Duodenal mucosa (tissue), 2 donors: Measurements from ENCODE around the gene PTRHD1.

Experiments
- H3K27ac ChIP-seq: one replicate; pipeline ENCODE4 v1.7.0; 2013; ENCODE audit warnings: low read depth, low read length
- H3K27me3 ChIP-seq, 2 donors: one replicate each; pipeline ENCODE4 v1.7.0; 2013; ENCODE audit warnings: low read length in 2 of 2, control low read depth in 1 of 2; ENCODE audit not compliant: insufficient read depth in 2 of 2, control insufficient read depth in 1 of 2
- H3K36me3 ChIP-seq, 2 donors: one replicate each; pipeline ENCODE4 v1.7.0; 2013; ENCODE audit warnings: low read length in 2 of 2, control low read depth in 1 of 2; ENCODE audit not compliant: insufficient read depth in 2 of 2, control insufficient read depth in 1 of 2
- H3K4me1 ChIP-seq, 2 donors: one replicate each; pipeline ENCODE4 v1.7.0; 2013; ENCODE audit warnings: low read length in 2 of 2, control low read depth in 1 of 2; ENCODE audit not compliant: insufficient read depth in 2 of 2, control insufficient read depth in 1 of 2
- H3K4me3 ChIP-seq, 2 donors: one replicate each; pipeline ENCODE4 v1.7.0; 2013; ENCODE audit warnings: low read length in 2 of 2, low read depth in 1 of 2
- H3K9ac ChIP-seq, 2 donors: one replicate each; pipeline ENCODE4 v1.7.0; 2013; ENCODE audit warnings: low read length in 2 of 2, low read depth in 1 of 2
- H3K9me3 ChIP-seq, 2 donors: one replicate each; pipeline ENCODE4 v1.7.0; 2013; ENCODE audit warnings: low read length in 2 of 2, control low read depth in 1 of 2; ENCODE audit not compliant: control insufficient read depth in 1 of 2

The PTRHD1 gene

GRCh38 chr2:24740142-24740541 is 53.0 kb downstream of the PTRHD1 start:
- H3K27me3 ChIP-seq = no peaks in the 10 kb centered on the region
- H3K4me1 ChIP-seq = no peaks in the 10 kb centered on the region
- no peaks in the 10 kb centered on the region for H3K9me3 ChIP-seq
- H3K27ac ChIP-seq = no peak overlapping the region
- H3K9ac ChIP-seq = no peak overlapping the region
- H3K36me3 ChIP-seq = peaks cover 10 to 25% of the 10 kb centered on the region in 2 donors
- H3K4me3 ChIP-seq = no peak overlapping the region
